ENCODE results near the gene BCAP29.
"Not testable (repeated sequence)": the region's sequence is repeated elsewhere in the genome, so short reads cannot be mapped to it uniquely, and the experiment has no call there.

Gene BCAP29, protein sequence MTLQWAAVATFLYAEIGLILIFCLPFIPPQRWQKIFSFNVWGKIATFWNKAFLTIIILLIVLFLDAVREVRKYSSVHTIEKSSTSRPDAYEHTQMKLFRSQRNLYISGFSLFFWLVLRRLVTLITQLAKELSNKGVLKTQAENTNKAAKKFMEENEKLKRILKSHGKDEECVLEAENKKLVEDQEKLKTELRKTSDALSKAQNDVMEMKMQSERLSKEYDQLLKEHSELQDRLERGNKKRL

DNA sequence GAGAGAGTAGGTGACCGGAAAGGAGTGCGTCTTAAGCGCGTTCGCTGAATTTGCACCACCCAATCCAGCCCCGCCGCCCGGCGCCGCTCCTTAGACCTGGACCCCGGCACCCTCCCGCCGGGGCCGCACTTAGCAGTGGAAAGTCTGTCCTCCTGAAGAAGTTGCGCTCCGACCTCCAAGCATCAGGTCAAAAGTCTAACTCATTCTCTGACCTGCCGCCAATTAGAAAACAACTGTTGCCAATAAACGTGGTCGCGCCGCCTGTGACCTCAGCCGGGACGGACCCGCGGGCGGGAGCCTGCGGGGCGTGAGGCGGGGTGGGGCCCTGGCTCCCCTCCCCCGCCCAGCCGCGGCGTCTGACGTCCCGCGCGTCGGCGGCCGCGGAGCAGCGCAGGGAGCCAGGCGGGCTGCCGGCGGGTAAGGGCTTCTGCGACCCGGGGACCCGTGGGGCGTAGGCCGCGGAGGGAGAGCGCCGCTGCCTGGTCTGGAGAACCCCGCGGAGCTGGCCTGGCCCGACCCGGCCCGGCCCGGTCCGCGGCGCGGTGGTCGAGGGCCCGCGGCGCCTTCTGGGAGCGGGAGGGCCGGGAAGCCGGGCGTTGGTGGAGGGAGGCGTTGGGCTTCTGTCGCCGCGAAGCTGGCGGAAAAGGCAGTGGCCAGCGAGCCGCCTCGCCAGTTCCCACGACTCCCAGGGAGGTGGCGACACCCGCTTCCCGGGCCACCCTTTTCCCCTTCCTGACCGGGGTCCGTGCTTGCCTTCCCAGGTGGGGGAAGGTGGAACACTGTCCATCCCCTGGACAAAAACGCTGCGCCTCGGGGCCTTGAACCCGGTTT, at the start of gene BCAP29:
Gene BCAP29, plus strand, starts transcription at position 362 of the 831 bp plus-strand sequence. CDS start 527 bp downstream, outside the sequence.
- peak; percentile 60 to 72 for DNase-seq

GRCh38 chr7:107530751-107531150, 49.3 kb upstream of the BCAP29 start:
- no peak for DNase-seq

GRCh38 chr7:107534139-107534538, 45.9 kb upstream of the BCAP29 start:
- DNase-seq, result no peak

- not testable (repeated sequence) for DNase-seq
These were observed 42.8 kb upstream of the BCAP29 start for GRCh38 chr7:107537228-107537627.

DNA sequence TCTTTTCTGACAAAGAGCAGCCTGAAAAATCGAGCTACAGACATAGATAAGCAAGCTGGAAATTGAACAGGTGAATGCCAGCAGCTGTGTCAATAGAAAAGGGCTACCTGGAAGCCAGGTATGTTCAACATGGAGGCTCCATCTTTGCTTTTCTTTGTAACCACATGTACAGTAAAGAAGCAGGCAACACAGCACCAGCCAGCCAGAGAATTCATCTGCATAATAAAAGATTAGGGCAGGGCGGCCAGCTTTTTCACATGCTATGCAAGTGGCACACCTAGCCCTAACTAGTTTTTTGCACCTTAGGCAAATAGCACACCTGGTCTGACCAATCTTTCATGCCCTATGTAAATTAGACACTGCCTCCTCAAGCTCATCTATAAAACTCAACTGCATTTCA, 42.0 kb upstream of the BCAP29 start:
- DNase-seq, result no peak

DNA sequence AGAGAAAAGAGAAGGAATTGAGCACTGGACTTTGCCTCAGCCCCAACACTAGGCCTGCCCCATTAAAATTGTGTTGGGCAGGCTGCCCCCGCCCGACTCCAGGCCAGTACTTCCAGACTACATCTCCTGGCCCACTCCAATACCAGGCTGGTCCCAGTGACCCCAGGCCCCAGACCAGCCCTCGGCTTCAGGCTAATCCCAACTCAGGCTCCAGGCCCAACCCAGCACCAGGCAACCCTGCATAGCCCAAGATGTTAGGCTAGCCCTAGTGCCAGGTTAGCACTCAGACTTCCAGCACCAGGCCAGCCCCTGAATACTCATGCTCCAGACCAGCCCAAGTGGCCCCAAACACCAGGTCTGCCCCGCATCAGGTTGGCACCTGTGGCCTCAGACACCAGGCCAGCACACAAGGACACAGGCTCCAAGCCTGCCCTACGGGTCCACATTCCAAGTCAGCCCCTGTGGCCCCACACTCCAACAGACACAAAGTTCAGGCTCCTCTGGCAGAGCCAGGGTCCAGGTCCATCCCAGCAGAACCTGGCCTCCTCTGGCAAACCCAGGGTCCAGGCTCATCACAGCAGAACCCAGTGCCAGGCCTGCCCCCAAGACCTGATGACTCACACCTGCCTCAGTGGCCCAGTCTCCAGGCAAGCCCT, 36.6 kb upstream of the BCAP29 start:
- DNase-seq, result no peak

DNA sequence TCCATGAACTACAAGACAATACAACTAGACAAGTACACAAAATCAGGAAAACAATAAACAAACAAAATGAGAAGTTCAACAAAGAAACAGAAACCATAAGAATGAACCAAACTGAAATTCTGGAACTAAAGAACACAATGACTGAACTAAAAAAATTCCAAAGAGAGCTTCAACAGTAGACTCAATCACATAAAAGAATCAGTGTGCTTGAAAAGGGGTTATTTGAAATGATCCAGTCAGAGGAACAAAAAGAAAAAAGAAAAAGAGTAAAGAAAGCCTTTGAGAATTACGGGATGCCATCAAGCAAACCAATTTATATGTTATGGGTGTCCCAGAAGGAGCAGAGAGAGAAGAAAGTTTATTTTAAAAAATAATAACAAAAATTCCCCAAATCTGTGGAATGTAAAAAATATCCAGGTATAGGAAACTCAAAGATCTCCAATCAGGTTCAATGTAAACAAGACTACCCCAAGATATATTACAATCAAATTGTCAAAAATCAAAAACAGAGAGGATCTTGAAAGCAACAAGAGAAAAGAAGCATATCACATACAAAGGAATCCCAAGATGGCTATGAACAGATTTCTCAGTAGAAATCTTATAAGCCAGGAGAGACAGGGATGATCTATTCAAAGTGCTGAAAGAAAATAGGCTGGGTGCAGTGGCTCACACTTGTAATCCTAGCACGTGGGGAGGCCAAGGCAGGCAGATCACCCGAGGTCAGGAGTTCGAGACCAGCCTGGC, 35.0 kb upstream of the BCAP29 start:
- DNase-seq, result no peak

- DNase-seq, result no peak
These were observed 28.1 kb upstream of the BCAP29 start for GRCh38 chr7:107551936-107552335.

DNA sequence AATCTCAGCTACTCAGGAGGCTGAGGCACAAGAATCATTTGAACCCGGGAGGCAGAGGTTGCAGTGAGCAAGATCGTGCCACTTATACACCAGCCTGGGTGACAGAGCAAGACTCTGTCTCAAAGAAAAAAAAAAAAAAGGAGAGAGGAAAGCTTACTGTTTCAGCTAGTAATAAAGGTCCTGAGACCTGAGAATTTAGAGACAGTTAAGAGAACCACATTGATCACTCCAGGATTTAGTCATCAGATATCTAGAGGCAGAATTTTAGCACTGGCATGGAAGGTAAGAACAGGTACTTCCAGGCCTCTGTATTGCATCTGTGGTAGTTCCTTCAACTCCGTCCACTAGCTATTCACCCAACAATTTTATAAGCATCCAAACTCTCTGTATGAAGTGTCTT, 24.2 kb upstream of the BCAP29 start:
- DNase-seq, result no peak

GRCh38 chr7:107559864-107560263, 20.2 kb upstream of the BCAP29 start:
- DNase-seq, result no peak

DNA sequence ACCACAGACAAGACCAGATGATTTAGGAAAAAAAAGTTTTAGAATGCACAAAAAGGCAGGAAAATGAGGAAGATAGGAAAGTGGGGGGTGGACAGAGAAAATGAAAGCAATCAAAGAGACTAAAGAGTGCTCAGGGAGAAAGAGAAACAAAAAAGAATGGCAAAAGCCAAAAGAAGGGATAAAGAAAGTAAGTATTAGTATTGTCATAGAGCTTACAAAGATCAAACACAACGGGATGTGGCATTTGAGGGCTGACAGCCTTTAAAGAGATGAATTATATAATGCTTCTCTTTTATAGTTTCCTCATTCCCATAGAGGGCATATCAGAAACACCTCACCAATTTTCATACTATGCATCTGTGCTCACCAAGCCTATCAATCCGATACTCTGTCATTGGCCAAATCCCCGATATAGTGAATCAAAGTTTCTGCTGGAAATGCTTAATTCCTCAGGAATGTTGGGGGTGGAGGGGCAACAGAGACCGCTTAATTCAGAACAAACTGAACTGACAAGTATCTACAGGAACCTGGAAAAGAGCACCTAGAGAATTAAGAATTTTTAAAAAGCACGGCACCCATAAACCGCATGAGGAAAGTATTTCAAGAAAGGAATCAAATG, 19.0 kb upstream of the BCAP29 start:
- no peak for DNase-seq

DNA sequence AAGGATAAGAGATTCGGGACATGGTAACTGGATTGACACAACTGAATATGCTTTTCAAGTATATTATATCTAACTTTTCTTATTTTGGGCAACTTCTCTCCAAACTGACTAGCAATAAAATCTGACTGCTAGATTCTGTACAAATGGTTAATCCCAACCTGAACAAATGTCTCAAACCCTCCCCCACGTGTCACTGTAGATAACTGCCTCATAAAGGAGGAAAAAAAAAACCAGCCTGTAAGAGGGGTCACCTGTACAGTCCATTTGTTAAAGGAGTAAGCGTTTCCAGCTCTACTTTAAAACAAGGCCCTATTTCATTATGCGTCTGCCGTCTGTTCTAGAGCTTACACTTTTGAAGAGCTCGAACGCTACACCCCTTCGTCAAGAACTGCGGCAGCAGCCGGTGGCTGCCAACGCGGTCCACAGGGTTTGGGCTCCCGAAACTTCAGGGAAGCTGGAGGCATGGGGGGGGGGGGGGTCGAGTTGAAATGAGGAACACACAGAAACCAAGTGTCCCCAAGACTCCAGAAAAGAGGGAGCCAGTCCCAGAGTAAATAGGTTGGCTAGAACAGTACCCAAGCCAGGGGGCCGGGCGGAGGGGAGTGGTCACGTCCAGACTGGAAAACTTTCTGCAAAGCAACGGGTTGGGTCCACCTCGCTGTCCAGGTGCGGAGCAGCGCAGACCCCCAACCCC, 16.8 kb upstream of the BCAP29 start:
- peak in 1 of 2 donors; percentile 4 for DNase-seq

DNA sequence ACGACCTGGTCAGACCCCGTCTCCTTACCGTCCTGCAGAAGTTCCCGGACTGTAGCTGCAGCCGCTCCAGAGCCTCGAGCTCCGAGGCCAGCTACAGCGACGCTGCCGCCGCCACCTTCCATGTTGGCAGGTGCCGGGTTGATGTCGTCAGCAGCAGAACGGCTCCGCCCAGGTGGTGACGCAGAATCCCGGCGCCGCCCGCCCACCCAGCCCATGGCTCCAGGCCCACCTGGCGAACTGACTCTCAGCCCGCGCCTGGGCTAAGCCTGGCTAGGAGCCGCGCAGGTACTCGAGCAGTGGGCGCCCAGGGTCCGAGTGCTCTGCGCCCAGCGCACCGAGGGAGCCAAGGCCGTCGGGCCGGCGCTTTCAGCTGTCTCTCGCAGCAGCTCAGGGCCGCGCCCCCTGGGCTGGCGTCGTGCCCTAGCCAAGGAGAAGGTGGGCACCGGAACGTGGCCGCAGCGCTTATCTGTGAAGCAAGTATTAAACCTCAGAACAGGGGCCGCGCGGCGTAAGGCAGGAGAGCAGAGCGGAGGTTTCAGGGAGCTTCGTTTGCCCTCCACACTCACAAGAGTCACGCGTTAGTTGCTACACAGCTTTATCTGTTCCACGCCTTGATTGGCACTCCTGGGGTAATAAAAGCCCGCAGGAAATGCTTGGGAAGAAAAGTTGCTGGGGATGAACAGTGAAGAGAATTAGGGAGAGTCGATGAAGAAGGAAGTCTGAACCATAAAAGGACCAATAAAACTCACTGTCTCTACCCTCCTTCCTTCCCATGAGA, 16.1 kb upstream of the BCAP29 start, which contains the start of the genes COG5 and DUS4L:
Gene COG5, minus strand, starts transcription at position 146 of the 778 bp plus-strand sequence. Its CDS starts 24 bp downstream, at position 122.
Gene DUS4L, plus strand, starts transcription at position 197 of the 778 bp plus-strand sequence. CDS start 3,100 bp downstream, outside the sequence.
- peak; percentile 70 to 77 for DNase-seq

DNA sequence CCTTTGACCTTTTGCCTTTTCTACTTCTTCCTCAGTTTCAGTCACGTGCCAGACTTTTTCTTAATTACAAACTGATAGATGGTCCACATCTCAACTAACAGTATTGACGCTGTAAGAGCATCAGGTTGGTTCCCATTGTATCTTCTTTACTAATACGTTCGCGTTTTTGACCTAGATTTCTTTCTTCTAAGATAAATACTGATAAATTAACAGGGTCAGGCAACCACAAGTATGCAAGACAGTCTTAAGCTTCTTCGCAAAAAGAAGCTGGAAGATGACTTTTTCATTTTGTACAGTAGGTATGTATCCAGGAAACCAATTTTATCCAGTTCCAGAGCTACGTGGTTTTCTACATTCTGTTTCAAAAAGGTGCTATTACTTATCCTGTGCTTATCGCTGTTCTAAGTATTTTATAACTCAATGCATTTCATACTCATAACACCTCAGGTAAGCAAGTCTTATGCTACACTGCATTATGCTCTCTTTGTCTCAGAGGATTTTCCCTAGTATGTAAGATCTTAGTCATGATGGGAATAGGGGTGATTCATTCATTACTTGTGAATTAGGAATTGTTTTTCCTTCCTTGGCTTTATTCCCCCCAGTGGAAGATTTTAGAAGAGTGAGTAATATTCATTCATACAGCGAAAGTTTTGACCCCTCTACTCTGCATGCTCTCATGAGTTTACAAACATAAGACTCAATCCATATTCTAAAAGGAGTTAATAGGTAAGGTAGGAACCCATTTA, 15.3 kb upstream of the BCAP29 start:
- DNase-seq, result no peak

- no peak for DNase-seq
These were observed 9.7 kb upstream of the BCAP29 start for GRCh38 chr7:107570298-107570697.

GRCh38 chr7:107573537-107573936, 6.5 kb upstream of the BCAP29 start:
- DNase-seq, result no peak

DNA sequence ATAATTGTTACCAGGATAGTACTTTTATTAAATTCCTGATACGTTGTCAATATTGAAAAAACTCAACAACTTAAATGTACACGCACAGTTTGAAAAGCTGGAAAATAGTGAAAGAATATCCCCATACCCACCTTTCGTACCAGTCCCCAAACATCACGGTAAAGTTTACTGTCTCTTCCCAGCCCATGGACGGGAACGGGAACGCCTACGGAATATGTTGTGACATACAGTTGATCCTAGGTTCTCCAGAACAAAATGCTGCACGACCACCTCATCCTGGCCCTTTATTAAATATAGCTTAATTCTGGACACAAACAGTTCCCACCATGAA, 527 bp upstream of the BCAP29 start:
- no peak for DNase-seq

GRCh38 chr7:107580716-107581383, 804 bp downstream of the BCAP29 start:
- no peak for DNase-seq

DNA sequence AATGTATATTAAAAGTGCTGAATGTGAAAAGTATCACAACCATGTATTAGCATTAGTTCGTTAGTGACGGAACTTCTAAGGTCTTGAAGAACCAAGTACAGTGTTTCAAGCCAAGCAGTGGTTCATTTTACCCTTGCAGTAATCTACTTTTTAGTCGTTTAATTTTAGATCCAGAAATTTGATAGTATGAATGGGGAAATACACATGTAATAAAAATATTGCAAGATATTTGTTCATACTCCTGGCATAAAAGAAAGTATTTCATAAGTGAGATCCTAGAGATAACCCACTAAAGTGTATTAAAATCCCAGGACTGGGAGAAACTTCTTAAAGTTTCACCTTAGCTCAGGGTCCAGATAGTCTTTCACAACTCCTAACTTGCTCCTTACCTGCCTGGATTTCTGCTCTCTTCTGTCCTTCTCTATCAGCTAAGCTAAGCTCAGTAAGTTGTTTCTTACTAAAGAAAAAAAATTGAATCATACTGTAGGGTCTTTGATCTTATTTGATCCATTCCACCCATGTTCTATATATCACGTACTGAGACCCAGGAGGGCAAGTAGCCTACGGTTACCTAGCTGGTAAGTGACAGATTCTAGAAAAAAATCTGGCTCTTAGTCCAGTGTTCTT, 1.5 kb downstream of the BCAP29 start:
- DNase-seq, result no peak
